ENCODE data around the gene DCLRE1C.

Gene DCLRE1C

DNA sequence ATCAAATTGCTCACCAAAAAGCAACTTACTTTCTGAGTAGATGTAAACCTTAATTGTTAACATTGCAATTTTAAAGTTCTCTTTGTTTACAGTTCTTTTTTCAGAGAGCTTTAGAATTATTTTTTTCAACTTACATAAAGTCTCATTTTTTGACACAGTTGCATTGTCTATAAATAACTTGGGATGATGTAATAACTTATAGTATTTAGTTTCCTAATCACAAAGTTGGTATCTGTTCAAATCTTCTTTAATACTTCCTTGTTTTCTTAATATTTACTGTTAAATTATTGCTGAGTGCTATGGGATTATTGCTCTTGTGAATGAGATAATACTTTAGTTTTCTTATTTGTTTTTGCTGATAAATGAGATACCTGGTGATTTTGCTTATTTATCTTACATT is 94.1 kb downstream of the DCLRE1C start:
- no peak for DNase-seq
- Histone ChIP-seq H3K27ac (no peak overlapping the region), H3K36me3 (no peaks in the 10 kb centered on the region; the same call in 1 of the 2 replicates), H3K27me3 (ENCODE audit: insufficient read depth, low read depth, severe bottlenecking) (no peaks in the 10 kb centered on the region), H3K4me3 (ENCODE audit: low read depth, low read length) (no peak overlapping the region), H3K9me3 (ENCODE audit: severe bottlenecking) (no peaks in the 10 kb centered on the region)
- TF ChIP-seq, protein P1, sequence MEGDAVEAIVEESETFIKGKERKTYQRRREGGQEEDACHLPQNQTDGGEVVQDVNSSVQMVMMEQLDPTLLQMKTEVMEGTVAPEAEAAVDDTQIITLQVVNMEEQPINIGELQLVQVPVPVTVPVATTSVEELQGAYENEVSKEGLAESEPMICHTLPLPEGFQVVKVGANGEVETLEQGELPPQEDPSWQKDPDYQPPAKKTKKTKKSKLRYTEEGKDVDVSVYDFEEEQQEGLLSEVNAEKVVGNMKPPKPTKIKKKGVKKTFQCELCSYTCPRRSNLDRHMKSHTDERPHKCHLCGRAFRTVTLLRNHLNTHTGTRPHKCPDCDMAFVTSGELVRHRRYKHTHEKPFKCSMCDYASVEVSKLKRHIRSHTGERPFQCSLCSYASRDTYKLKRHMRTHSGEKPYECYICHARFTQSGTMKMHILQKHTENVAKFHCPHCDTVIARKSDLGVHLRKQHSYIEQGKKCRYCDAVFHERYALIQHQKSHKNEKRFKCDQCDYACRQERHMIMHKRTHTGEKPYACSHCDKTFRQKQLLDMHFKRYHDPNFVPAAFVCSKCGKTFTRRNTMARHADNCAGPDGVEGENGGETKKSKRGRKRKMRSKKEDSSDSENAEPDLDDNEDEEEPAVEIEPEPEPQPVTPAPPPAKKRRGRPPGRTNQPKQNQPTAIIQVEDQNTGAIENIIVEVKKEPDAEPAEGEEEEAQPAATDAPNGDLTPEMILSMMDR (IDR thresholded peaks at IDR 0.05; ENCODE audit: low read depth, low read length): no peak

- no peaks in the 10 kb centered on the region for H3K9me3 ChIP-seq (ENCODE audit: severe bottlenecking)
- H3K4me3 ChIP-seq (ENCODE audit: low read depth, low read length): no peak overlapping the region
- no peak overlapping the region; the same call in 1 of the 2 replicates for H3K27ac ChIP-seq
- no peaks in the 10 kb centered on the region; the same call in 1 of the 2 replicates for H3K36me3 ChIP-seq
- DNase-seq: no peak
- TF ChIP-seq, protein P1 (IDR thresholded peaks at IDR 0.05; ENCODE audit: low read depth, low read length): no peak
- no peaks in the 10 kb centered on the region for H3K27me3 ChIP-seq (ENCODE audit: insufficient read depth, low read depth, severe bottlenecking)
Observed at GRCh38 chr10:14859043-14859442, 94.9 kb downstream of the DCLRE1C start.

DNA sequence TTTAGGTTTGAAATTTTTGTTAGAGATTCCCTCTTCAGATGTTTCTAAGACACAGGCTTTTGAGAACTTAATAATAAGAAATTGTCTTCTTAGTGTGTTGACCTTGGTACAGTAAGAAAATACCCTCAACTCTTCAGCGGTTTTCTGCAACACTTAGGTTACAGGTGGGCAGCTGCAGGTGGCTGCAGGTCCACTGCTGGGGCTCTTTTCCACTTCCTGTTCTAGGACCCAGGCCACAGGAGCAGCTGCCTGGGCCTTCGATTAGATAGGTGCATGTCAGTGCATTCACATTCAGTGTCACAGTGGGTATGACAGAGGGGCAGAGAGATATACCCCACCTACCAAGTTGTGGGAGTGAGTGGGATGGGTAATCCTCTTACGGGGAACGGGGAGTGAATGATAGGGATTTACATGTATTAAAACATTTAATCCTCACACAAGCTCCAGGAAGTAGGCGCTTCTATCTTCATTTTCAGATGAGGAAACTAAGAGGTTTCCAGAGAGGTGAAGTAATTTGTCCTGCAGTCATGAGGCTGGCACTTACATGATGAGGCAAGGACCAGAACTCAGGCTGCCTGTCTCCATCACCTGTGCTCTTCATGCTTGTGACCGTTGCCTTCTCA is 95.4 kb downstream of the DCLRE1C start:
- TF ChIP-seq, protein P1 (IDR thresholded peaks at IDR 0.05; ENCODE audit: low read depth, low read length): no peak
- peak; percentile 55 for DNase-seq
- no peaks in the 10 kb centered on the region for H3K9me3 ChIP-seq (ENCODE audit: severe bottlenecking)
- no peaks in the 10 kb centered on the region for H3K27me3 ChIP-seq (ENCODE audit: insufficient read depth, low read depth, severe bottlenecking)
- H3K36me3 ChIP-seq: no peaks in the 10 kb centered on the region; the same call in 1 of the 2 replicates
- no peak overlapping the region; the same call in 1 of the 2 replicates for H3K27ac ChIP-seq
- H3K4me3 ChIP-seq (ENCODE audit: low read depth, low read length): no peak overlapping the region

- Histone ChIP-seq H3K4me3 (ENCODE audit: low read depth, low read length) (no peak overlapping the region), H3K36me3 (no peaks in the 10 kb centered on the region; the same call in 1 of the 2 replicates), H3K27ac (no peak overlapping the region), H3K9me3 (ENCODE audit: severe bottlenecking) (no peaks in the 10 kb centered on the region), H3K27me3 (ENCODE audit: insufficient read depth, low read depth, severe bottlenecking) (no peaks in the 10 kb centered on the region)
- TF ChIP-seq, protein P1 (IDR thresholded peaks at IDR 0.05; ENCODE audit: low read depth, low read length): no peak
- no peak for DNase-seq
Observed at GRCh38 chr10:14855453-14855852, 98.4 kb downstream of the DCLRE1C start.

GRCh38 chr10:14852236-14852635 is 101.7 kb downstream of the DCLRE1C start:
- Histone ChIP-seq H3K4me3 (ENCODE audit: low read depth, low read length) (no peak overlapping the region), H3K27ac (no peak overlapping the region), H3K27me3 (ENCODE audit: insufficient read depth, low read depth, severe bottlenecking) (no peaks in the 10 kb centered on the region), H3K36me3 (no peaks in the 10 kb centered on the region; the same call in 1 of the 2 replicates), H3K9me3 (ENCODE audit: severe bottlenecking) (no peaks in the 10 kb centered on the region)
- no peak for DNase-seq
- TF ChIP-seq, protein P1 (IDR thresholded peaks at IDR 0.05; ENCODE audit: low read depth, low read length): no peak

Measured in WERI-Rb-1 (cell line).